Lung (tissue), 12 donors: Measurements from ENCODE around the gene LRRC47. TPM values are rescaled to one million over a fixed set of nuclear protein-coding genes. Genes with fewer than 3 reads are reported as not detected.

Experiments used
- ATAC-seq: fragments of 200-7000 bp; cut with Tn5 transposase; one replicate; pipeline ENCODE4 v1.9.1; 2020; ENCODE audit warnings: moderate number of reproducible peaks; ENCODE audit not compliant: insufficient read depth, low FRiP score
- DNase-seq, 3 donors: peaks; one replicate each; pipeline ENCODE4 v3.0.0-alpha.2; 2013 to 2017
- H3K27ac ChIP-seq, 2 donors: one replicate each; pipeline ENCODE4 v1.5.1; 2013; ENCODE audit warnings: mild to moderate bottlenecking in 2 of 2, moderate library complexity in 2 of 2, control low read depth in 1 of 2, inconsistent platforms in 1 of 2, low read depth in 1 of 2, low read length in 1 of 2
- H3K27me3 ChIP-seq, 3 donors: one replicate each; pipeline ENCODE4 v1.5.1; 2013; ENCODE audit warnings: low read length in 2 of 3; ENCODE audit not compliant: control insufficient read depth in 3 of 3, insufficient read depth in 3 of 3
- H3K36me3 ChIP-seq, 4 donors: one replicate each; pipeline ENCODE4 v1.5.1; 2013; ENCODE audit warnings: low read length in 4 of 4, mild to moderate bottlenecking in 1 of 4, moderate library complexity in 1 of 4; ENCODE audit not compliant: control insufficient read depth in 4 of 4, insufficient read depth in 4 of 4
- H3K4me1 ChIP-seq, 5 donors: one replicate each; pipeline ENCODE4 v1.5.1; 2013; ENCODE audit warnings: low read length in 5 of 5, mild to moderate bottlenecking in 2 of 5, moderate library complexity in 1 of 5; ENCODE audit not compliant: control insufficient read depth in 5 of 5, insufficient read depth in 5 of 5
- H3K4me3 ChIP-seq: one replicate; pipeline ENCODE4 v1.5.1; 2013; ENCODE audit warnings: mild to moderate bottlenecking, control low read depth, moderate library complexity
- H3K9ac ChIP-seq, 2 donors: one replicate each; pipeline ENCODE4 v1.5.1; 2013; ENCODE audit warnings: low read length in 2 of 2, control low read depth in 1 of 2; ENCODE audit not compliant: insufficient read depth in 1 of 2
- H3K9me3 ChIP-seq, 4 donors: one replicate each; pipeline ENCODE4 v1.5.1; 2013; ENCODE audit warnings: low read length in 3 of 4, mild to moderate bottlenecking in 1 of 4, moderate library complexity in 1 of 4; ENCODE audit not compliant: control insufficient read depth in 4 of 4, insufficient read depth in 3 of 4
- WGBS, 2 donors: extraction: QIAGEN DNeasy Blood & Tissue Kit; methylation state at CpG; one replicate each; pipeline ENCODE4 v1.1.7; 2013; 5-methylcytosine and 5-hydroxymethylcytosine counted together
- polyA plus RNA-seq, 2 donors: library from polyadenylated mRNA; stranded (reverse); fragments of 200-250 nt; gene quantifications; one replicate each; pipeline ENCODE4 v1.2.1, GENCODE V29; 2013
- total RNA-seq, 2 donors: library from RNA; depleted of rRNA in 1 of 2; stranded (reverse); fragments of >200 nt in 1 of 2; gene quantifications; one replicate each; pipeline ENCODE4 v1.2.1, GENCODE V29; 2014 to 2021
- TF ChIP-seq, protein P1 (sequence below): IDR thresholded peaks from 2 replicates; pipeline ENCODE4 v1.5.1; 2012; ENCODE audit warnings: mild to moderate bottlenecking; ENCODE audit errors: control extremely low read depth, extremely low read depth
- donor health status: control.
- donor health status: control.
- donor health status: Bipolar disorder and iron deficiency.
- donor health status: healthy.
- donor health status: DM: yes; HTN: yes; CAD: no.

LRRC47 gene
- total and polyA plus RNA-seq, 4 donors: 14.4 to 33.9 (median 20.5) TPM

DNA sequence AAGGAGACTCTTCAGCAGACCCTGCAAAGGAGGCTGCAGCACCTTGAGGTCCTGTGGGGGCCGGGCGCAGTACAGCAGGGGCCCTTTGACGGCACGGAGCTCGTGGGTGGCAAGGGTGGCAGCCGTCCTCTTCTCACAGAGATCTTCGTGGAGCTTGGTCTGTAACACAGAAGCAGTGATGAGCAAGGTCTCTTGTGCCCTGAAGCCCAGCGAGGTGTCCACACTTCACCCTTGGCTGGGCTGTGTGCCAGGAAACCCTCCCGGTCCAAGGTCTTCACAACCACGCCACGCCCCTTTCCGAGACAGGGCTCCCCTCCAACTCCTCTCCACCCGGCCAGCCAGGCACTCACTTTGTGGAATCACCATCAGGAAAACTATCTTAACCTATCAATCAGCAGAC is 11.3 kb downstream of the LRRC47 start:
- no peak overlapping the region for H3K27ac ChIP-seq
- no peaks in the 10 kb centered on the region for H3K9me3 ChIP-seq
- WGBS, 2 donors: 81 to 85% methylated on average over 13 of the region's 13 CpGs
- TF ChIP-seq, protein P1, sequence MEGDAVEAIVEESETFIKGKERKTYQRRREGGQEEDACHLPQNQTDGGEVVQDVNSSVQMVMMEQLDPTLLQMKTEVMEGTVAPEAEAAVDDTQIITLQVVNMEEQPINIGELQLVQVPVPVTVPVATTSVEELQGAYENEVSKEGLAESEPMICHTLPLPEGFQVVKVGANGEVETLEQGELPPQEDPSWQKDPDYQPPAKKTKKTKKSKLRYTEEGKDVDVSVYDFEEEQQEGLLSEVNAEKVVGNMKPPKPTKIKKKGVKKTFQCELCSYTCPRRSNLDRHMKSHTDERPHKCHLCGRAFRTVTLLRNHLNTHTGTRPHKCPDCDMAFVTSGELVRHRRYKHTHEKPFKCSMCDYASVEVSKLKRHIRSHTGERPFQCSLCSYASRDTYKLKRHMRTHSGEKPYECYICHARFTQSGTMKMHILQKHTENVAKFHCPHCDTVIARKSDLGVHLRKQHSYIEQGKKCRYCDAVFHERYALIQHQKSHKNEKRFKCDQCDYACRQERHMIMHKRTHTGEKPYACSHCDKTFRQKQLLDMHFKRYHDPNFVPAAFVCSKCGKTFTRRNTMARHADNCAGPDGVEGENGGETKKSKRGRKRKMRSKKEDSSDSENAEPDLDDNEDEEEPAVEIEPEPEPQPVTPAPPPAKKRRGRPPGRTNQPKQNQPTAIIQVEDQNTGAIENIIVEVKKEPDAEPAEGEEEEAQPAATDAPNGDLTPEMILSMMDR: no peak
- no peak overlapping the region for H3K4me3 ChIP-seq
- no peaks in the 10 kb centered on the region for H3K27me3 ChIP-seq
- H3K36me3 ChIP-seq: peaks cover 25 to 60% (median 42%) of the 10 kb centered on the region in 4 donors
- H3K9ac ChIP-seq: no peak overlapping the region
- ATAC-seq: no peak
- DNase-seq: no peak
- H3K4me1 ChIP-seq: no peaks in the 10 kb centered on the region

DNA sequence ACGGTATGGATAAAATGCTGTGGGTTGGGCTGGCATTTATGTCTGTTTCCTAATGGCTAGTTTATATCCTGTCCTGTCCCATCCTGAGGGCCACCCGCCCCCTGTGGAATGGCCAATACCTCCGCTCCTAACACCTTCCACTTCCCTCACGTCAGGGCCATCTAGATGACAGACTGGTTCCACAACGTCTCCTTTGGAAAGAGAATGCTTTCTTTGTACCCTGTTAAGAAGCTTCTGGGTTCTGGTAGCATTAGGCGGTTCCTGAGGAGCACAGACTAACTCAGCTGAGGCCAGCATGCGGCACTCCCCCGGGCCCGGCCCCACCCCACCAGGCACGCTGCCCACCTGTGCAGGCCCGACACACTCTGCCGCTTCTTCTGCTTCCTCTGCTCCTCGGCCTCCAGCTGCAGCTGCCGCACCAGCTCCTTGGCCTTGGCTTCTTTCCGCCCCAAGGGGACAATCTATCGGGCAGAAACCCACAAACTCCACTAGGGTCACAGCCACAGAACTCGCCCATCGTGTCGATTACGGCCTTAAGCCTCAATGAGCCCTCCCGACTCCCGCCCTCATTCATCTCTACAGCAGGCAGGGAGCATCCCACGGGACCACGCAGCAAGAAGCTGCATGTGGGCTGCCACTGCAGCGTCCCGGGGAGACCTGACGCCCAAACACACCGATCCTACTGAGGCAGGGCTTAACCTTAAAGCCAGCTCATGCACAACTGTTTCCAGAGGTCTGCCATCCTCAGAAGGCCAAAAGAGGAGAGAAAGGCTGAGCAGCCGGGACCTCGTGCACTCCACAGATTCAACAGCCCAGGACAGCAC is 12.4 kb downstream of the LRRC47 start:
- 95 to 96% methylated on average over 30 of the region's 30 CpGs for WGBS, 2 donors
- DNase-seq (no peak), ATAC-seq (no peak)
- Histone ChIP-seq H3K9ac (no peak overlapping the region), H3K36me3 (peaks cover 30 to 60% (median 44%) of the 10 kb centered on the region in 4 donors), H3K9me3 (no peaks in the 10 kb centered on the region), H3K4me3 (no peak overlapping the region), H3K27ac (no peak overlapping the region), H3K27me3 (no peaks in the 10 kb centered on the region), H3K4me1 (no peaks in the 10 kb centered on the region)
- TF ChIP-seq, protein P1: no peak

DNA sequence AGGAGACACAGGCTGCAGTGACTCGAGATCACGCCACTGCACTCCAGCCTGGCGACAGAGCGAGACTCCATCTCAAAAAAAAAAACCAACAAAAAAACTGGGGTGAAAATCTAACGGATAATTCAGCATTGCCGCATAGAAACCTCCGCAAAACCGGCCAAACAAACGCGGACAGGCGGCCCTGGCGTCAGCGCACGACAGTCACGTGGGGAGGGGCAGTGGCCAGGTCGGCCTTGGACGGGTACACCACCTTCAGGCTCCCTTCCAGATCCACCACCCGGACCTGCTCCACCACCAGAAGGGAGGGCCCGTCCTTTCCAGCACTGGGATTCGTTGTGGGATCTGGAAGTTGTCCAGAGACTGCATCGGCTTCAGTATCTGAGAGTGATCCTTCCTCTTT is 15.4 kb downstream of the LRRC47 start:
- Histone ChIP-seq H3K9ac (no peak overlapping the region), H3K27me3 (no peaks in the 10 kb centered on the region), H3K4me3 (no peak overlapping the region), H3K27ac (no peak overlapping the region), H3K36me3 (peaks cover 28 to 53% (median 34%) of the 10 kb centered on the region in 4 donors), H3K4me1 (peaks cover 0 to 8% (median 0%) of the 10 kb centered on the region in 5 donors), H3K9me3 (no peaks in the 10 kb centered on the region)
- DNase-seq (no peak), ATAC-seq (no peak)
- TF ChIP-seq, protein P1: no peak
- WGBS, 2 donors: 92 to 95% methylated on average over 21 of the region's 21 CpGs
